ENCODE results near the gene TANC1. TPM values are rescaled to one million over a fixed set of nuclear protein-coding genes. Genes with fewer than 3 reads are reported as not detected.

TANC1 gene
- total and polyA plus RNA-seq, 7 donors: 3.6 to 74.5 (median 47.0) TPM

DNA sequence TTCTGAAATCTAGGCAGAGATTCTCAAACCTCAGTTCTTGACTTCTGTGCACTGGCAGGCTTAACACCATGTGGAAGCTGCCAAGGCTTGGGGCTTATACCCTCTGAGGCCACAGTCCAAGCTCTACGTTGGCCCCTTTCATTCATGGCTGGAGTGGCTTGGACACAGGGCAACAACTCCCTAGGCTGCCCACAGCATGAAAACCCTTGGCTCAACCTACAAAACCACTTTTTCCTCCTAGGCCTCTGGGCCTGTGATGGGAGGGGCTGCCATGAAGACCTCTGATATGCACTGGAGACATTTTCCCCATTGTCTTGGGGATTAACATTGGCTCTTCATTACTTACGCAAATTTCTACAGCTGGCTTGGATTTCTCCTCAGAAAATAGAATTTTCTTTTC lies 46.7 kb downstream of the TANC1 start:
- no peak for DNase-seq
- 95 to 96% methylated on average over 2 of the region's 2 CpGs for WGBS, 2 donors
- peaks cover 0 to 5% (median 2%) of the 10 kb centered on the region in 4 donors for H3K9me3 ChIP-seq
- H3K4me1 ChIP-seq: peaks cover 0 to 34% (median 16%) of the 10 kb centered on the region in 4 donors
- H3K36me3 ChIP-seq: no peaks in the 10 kb centered on the region
- intact Hi-C loops (cut with DNase I): no loop called here
- H3K27me3 ChIP-seq: no peaks in the 10 kb centered on the region
- H3K27ac ChIP-seq: no peak overlapping the region
- no peak overlapping the region for H3K4me3 ChIP-seq
- TF ChIP-seq EP300 (IDR thresholded peaks at IDR 0.05) (no peak), POLR2AphosphoS5 (IDR thresholded peaks at IDR 0.05) (no peak), POLR2A (IDR thresholded peaks at IDR 0.05) (no peak)
- TF ChIP-seq, protein P1, sequence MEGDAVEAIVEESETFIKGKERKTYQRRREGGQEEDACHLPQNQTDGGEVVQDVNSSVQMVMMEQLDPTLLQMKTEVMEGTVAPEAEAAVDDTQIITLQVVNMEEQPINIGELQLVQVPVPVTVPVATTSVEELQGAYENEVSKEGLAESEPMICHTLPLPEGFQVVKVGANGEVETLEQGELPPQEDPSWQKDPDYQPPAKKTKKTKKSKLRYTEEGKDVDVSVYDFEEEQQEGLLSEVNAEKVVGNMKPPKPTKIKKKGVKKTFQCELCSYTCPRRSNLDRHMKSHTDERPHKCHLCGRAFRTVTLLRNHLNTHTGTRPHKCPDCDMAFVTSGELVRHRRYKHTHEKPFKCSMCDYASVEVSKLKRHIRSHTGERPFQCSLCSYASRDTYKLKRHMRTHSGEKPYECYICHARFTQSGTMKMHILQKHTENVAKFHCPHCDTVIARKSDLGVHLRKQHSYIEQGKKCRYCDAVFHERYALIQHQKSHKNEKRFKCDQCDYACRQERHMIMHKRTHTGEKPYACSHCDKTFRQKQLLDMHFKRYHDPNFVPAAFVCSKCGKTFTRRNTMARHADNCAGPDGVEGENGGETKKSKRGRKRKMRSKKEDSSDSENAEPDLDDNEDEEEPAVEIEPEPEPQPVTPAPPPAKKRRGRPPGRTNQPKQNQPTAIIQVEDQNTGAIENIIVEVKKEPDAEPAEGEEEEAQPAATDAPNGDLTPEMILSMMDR (IDR thresholded peaks at IDR 0.05): no peak

DNA sequence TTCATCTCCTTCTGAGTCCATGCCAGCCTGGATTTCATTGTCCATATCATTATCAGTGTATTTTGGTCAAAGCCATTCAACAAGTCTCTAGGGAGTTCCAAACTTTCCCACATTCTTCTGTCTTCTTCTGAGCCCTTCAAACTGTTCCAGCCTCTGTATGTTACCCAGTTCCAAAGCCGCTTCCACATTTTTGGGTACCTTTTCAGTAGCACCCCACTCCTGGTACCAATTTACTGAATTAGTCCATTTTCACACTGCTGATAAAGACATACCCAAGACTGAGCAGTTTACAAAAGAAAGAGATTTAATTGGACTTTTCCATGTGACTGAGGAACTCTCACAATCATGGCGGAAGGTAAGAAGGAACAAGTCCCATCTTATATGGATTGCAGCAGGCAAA lies 47.4 kb downstream of the TANC1 start:
- peaks cover 0 to 5% (median 2%) of the 10 kb centered on the region in 4 donors for H3K9me3 ChIP-seq
- intact Hi-C loops (cut with DNase I): no loop called here
- no peaks in the 10 kb centered on the region for H3K36me3 ChIP-seq
- no peak overlapping the region for H3K4me3 ChIP-seq
- no peaks in the 10 kb centered on the region for H3K27me3 ChIP-seq
- no peak overlapping the region for H3K27ac ChIP-seq
- no peak for TF ChIP-seq EP300 (IDR thresholded peaks at IDR 0.05)
- TF ChIP-seq, protein P1 (IDR thresholded peaks at IDR 0.05): no peak
- TF ChIP-seq POLR2AphosphoS5 (IDR thresholded peaks at IDR 0.05): no peak
- no peak for TF ChIP-seq POLR2A (IDR thresholded peaks at IDR 0.05)
- WGBS, 2 donors: 97 to 98% methylated on average over 2 of the region's 2 CpGs
- DNase-seq: no peak
- peaks cover 0 to 27% (median 11%) of the 10 kb centered on the region in 4 donors for H3K4me1 ChIP-seq

- TF ChIP-seq POLR2A (IDR thresholded peaks at IDR 0.05) (no peak), POLR2AphosphoS5 (IDR thresholded peaks at IDR 0.05) (no peak), EP300 (IDR thresholded peaks at IDR 0.05) (no peak)
- TF ChIP-seq, protein P1 (IDR thresholded peaks at IDR 0.05): no peak
These were observed 49.4 kb downstream of the TANC1 start for GRCh38 chr2:159017837-159018236.

GRCh38 chr2:159019021-159019420 lies 50.6 kb downstream of the TANC1 start:
- no peaks in the 10 kb centered on the region for H3K27me3 ChIP-seq
- H3K9me3 ChIP-seq: peaks cover 0 to 5% (median 2%) of the 10 kb centered on the region in 4 donors
- 82 to 92% methylated on average over 6 of the region's 6 CpGs for WGBS, 2 donors
- H3K4me1 ChIP-seq: peaks cover 0 to 9% (median 3%) of the 10 kb centered on the region in 4 donors
- H3K27ac ChIP-seq: no peak overlapping the region
- intact Hi-C loops (cut with DNase I): no loop called here
- H3K4me3 ChIP-seq: no peak overlapping the region
- H3K36me3 ChIP-seq: no peaks in the 10 kb centered on the region
- TF ChIP-seq POLR2A (IDR thresholded peaks at IDR 0.05) (no peak), POLR2AphosphoS5 (IDR thresholded peaks at IDR 0.05) (no peak), EP300 (IDR thresholded peaks at IDR 0.05) (no peak)
- TF ChIP-seq, protein P1 (IDR thresholded peaks at IDR 0.05): no peak
- DNase-seq: no peak

More at GRCh38 chr2:159017837-159018236, 49.4 kb downstream of the TANC1 start:
- Histone ChIP-seq H3K27me3 (no peaks in the 10 kb centered on the region), H3K9me3 (peaks cover 0 to 5% (median 2%) of the 10 kb centered on the region in 4 donors), H3K4me1 (peaks cover 0 to 8% (median 3%) of the 10 kb centered on the region in 4 donors), H3K4me3 (no peak overlapping the region), H3K27ac (no peak overlapping the region), H3K36me3 (no peaks in the 10 kb centered on the region)
- no peak for DNase-seq
- intact Hi-C loops (cut with DNase I): no loop called here
- 92 to 93% methylated on average over 5 of the region's 5 CpGs for WGBS, 2 donors

- WGBS, 2 donors: 94 to 96% methylated on average over 5 of the region's 5 CpGs
- TF ChIP-seq POLR2AphosphoS5 (IDR thresholded peaks at IDR 0.05) (no peak), POLR2A (IDR thresholded peaks at IDR 0.05) (no peak), EP300 (IDR thresholded peaks at IDR 0.05) (no peak)
- TF ChIP-seq, protein P1 (IDR thresholded peaks at IDR 0.05): no peak
- Histone ChIP-seq H3K27ac (no peak overlapping the region), H3K36me3 (no peaks in the 10 kb centered on the region), H3K4me1 (peaks cover 0 to 25% (median 14%) of the 10 kb centered on the region in 4 donors), H3K27me3 (no peaks in the 10 kb centered on the region), H3K4me3 (no peak overlapping the region), H3K9me3 (no peaks in the 10 kb centered on the region)
- DNase-seq: no peak
- intact Hi-C loops (cut with DNase I): no loop called here
These were observed 53.6 kb downstream of the TANC1 start for GRCh38 chr2:159022019-159022418.

Data from sigmoid colon (tissue), 7 donors.